Cardiac septum (tissue), 1 donor: ENCODE measurements around the gene SH2D2A. TPM values are rescaled to one million over a fixed set of nuclear protein-coding genes. Genes with fewer than 3 reads are reported as not detected.

Source experiments
- DNase-seq: peaks from one replicate; pipeline ENCODE4 v3.0.0-alpha.2; 2020; ENCODE audit warnings: low spot score
- intact Hi-C: fragments of 100-400 bp; cut with DNase I; formaldehyde crosslinking; loops from one replicate; pipeline ENCODE4 v1.14.0; 2022
- total RNA-seq: library from RNA; stranded (reverse); fragmentation: NEBNext Ultra II Directional; extraction: Animal tissue kit (Norgen Biotek cat#: 25700); gene quantifications from one replicate; pipeline ENCODE4 v1.2.1, GENCODE V29; 2021
- donor health status: DM: no; HTN: no; CAD: no.

SH2D2A gene
- total RNA-seq, 1 donor from 2014 or later: 1.4 TPM

- intact Hi-C loops: no loop called here
- DNase-seq: no peak
Measured at GRCh38 chr1:156808186-156809030, 8.2 kb downstream of the SH2D2A start.

- DNase-seq: no peak
- intact Hi-C loops: no loop called here
Measured at GRCh38 chr1:156807627-156808026, 9.0 kb downstream of the SH2D2A start.

DNA sequence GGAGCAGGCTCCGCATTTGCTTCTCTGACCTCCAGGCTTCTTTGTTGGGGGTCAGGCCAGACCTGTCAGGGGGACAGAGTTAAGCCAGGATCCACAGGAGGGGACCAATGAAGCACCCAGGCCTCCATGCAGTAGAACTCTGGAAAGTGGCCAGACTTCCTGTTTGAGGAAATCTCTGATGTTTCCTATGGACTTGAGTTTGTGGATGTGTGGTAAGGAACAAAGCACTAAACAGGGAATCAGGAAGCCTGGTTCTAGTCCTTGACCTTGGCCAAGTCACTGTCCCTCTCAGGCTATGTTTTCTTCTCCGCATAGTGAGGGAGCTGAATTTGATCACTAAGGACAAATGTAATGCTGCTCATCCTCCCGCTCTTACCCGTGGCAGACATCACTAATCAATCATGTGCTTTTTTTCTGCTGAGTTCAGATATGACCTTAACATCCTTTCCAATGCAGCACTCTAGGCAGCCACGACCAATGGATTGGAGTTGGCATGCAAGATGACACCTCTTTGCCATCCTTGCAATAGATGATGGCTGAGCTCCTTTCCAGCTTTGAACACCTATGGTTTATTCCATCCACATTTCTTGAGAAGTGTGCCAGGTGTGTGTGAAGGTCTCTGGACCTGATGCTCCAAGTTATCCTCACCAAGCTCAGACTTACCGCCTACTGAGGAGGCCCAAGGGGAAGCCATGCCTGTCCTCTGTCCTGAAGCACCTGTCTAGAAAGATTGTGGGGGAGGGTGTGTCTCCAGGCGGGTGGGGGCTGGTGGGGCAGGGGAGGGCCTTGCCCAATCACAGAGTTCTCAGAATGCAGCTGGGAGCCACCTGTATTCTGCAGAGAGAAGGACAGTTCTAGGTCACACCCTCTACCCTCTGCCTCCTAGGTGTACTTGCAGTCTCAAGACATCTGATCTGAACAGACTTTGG is 9.9 kb downstream of the SH2D2A start:
- DNase-seq: no peak
- intact Hi-C loops: no loop called here

DNA sequence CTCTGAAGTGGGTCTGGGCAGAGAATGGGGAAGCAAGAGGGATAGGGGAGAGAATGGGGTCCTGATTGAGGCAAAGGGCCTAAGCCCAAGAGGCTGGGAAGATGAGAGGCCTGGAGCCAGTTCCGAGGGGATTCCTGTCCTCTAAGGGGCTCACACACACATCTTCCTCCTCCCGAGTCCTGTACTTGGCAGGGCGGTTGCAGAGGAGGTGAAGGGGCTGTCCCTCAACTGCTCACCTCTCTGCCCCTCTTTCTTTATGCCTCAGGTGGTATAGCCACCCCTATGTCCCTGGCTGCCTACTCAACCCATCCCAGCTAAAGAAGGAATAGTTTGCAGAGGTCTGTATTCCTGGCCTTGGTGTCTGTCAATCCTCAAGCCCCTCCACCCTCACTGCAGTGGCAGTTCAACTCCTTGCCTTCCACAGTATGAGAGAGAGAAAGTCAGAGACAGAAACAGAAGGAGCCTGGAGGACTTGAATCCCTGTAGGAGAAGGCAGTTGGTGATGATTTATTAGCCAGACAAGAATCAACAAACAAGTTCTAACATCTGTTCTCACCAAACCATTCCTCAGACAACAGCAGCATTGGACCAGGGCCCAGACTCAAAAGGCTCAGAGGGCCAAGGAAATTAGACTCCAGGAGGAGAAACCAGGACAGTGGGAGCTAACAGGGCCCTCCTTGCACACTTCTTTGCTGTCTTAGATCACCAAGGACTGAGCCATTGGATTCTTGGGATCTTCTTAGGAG is 10.7 kb downstream of the SH2D2A start:
- intact Hi-C loops: no loop called here
- DNase-seq: no peak

DNA sequence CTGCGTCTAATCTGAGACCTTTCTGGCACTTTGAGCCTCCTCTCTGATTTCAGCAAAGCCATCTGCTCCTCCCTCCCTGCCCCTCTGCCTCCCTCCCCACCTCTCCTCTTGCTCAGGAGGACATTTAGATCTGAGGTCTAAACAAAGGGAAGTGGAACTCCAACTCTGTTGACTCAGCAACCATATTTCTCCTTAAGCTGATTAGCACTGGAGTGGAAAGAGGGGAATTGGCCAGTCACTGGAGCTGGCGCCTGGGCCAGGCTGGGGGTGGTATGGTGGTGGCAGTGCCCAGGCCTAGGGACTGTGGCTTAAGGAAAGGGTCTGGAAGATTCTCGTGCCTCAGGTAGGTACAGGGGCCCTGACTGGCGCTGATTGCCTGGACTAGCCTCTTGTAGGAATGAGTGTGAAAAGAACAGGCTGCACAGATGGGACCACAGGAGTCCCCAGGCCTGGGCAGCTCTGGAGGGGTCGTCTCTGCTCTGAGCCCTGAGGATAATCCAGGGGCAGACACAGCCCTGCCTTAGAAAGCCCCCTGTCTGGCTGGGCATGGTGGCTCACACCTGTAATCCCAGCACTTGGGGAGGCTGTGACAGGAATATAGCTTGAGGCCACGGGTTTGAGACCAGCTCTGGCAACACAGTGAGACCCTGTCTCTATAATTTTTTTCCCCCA is 11.9 kb downstream of the SH2D2A start:
- intact Hi-C loops: no loop called here

GRCh38 chr1:156804026-156804425 is 12.6 kb downstream of the SH2D2A start:
- intact Hi-C loops: no loop called here
- no peak for DNase-seq

More for the DNA sequence above, 11.9 kb downstream of the SH2D2A start:
- no peak for DNase-seq

GRCh38 chr1:156803086-156803851 is 13.4 kb downstream of the SH2D2A start:
- intact Hi-C loops: no loop called here
- DNase-seq: no peak

GRCh38 chr1:156802421-156802935 is 14.2 kb downstream of the SH2D2A start:
- intact Hi-C loops: no loop called here
- no peak for DNase-seq

GRCh38 chr1:156801409-156802121 is 15.1 kb downstream of the SH2D2A start:
- intact Hi-C loops: loop anchor here (2.0 kb wide), 1 partner anchor 59 kb away; the partner anchor contains the start of gene NTRK1
- DNase-seq: no peak

GRCh38 chr1:156797212-156797871 is 19.3 kb downstream of the SH2D2A start:
- intact Hi-C loops: loop anchor here (2.0 to 5.0 kb wide), 2 partner anchors 90 to 129 kb away; no protein-coding TSS in a partner anchor

GRCh38 chr1:156796340-156797097 is 20.1 kb downstream of the SH2D2A start:
- intact Hi-C loops: loop anchor here (2.0 to 5.0 kb wide), 2 partner anchors 91 to 130 kb away; no protein-coding TSS in a partner anchor
- DNase-seq: no peak

More at GRCh38 chr1:156797212-156797871, 19.3 kb downstream of the SH2D2A start:
- no peak for DNase-seq

GRCh38 chr1:156795787-156796186 is 20.9 kb downstream of the SH2D2A start:
- intact Hi-C loops: loop anchor here (2.0 to 5.0 kb wide), 2 partner anchors 92 to 131 kb away; no protein-coding TSS in a partner anchor

GRCh38 chr1:156795374-156795733 is 21.3 kb downstream of the SH2D2A start:
- intact Hi-C loops: loop anchor here (5.0 kb wide), 1 partner anchor 92 kb away; no protein-coding TSS in a partner anchor

More at GRCh38 chr1:156795787-156796186, 20.9 kb downstream of the SH2D2A start:
- no peak for DNase-seq

DNA sequence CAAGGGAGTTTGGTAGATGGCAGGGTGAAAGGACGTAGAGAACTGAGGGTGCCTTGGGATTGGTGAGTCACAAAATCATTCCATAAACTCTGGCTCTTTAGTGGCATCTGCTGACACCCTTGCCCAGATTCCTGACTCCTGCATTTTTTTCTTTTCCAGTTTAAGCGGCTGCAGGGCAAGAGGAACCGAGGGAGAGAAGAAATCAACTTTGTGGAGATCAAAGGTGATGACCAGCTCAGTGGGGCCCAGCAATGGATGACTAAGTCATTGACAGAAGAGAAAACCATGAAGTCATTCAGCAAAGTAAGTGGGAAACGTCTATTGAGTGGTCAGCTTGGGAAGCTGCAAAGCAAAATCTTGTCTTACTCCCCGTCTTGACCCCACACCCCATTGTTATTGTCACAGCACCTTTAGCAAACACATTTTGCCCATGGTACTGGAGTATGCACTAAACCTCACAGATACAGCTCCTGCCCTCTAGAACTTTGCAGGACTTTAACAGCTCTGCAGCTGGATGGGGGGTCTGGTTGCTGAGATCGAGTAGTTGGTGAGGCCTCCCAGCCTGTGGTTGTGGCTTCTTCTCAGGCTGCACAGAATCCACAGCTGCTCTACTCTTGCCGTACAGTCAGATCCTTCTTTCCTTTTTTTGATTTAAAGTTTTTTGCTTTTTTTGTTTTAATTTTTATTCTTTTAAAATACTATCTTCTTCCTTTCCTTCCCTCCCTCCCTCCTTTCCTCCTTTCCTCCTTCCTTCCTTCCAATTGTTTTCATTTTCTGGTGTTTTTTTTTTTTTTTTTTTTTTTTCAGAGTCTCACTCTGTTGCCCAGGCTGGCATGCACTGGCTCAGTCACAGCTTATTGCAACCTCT is 21.9 kb downstream of the SH2D2A start:
- intact Hi-C loops: loop anchor here (5.0 kb wide), 1 partner anchor 93 kb away; no protein-coding TSS in a partner anchor
- no peak for DNase-seq

More at GRCh38 chr1:156795374-156795733, 21.3 kb downstream of the SH2D2A start:
- no peak for DNase-seq
